Endothelial cell of umbilical vein (primary cell): Measurements from ENCODE around the gene CPZ. TPM values are rescaled to one million over a fixed set of nuclear protein-coding genes. Genes with fewer than 3 reads are reported as not detected.

Experiments used
- BruUV-seq: library from RNA; stranded (reverse); fragments of 400-500 nt; replicated peaks from 2 replicates; lab custom pipeline; 2021; lab: Mats Ljungman, UMichigan
- CTCF ChIA-PET: fragments of 300-600, 350-600 bp; sonication (Branson Sonifier 250); formaldehyde crosslinking; loops from one replicate; lab custom pipeline; 2021; ENCODE audit warnings: antibody characterized with exemption, inconsistent platforms; lab: Charles Lee
- POLR2A ChIA-PET: fragments of 300-600, 350-600 bp; sonication (Branson Sonifier 250); formaldehyde crosslinking; loops from one replicate; lab custom pipeline; 2021; ENCODE audit warnings: antibody characterized with exemption, inconsistent platforms; lab: Charles Lee
- DNase-seq: peaks from one replicate; pipeline ENCODE4 v3.0.0-alpha.2; 2011; ENCODE audit warnings: low read depth, low spot score
- FAIRE-seq: peaks from 2 replicates; lab custom pipeline; 2011; peaks lifted over from hg19 to GRCh38; lab: Jason Lieb, UNC
- H2AFZ ChIP-seq: 2 replicates; pipeline ENCODE4 v1.6.0; 2012; ENCODE audit warnings: low read depth, low read length, control low read depth, inconsistent platforms
- H3K27ac ChIP-seq: 2 replicates; pipeline ENCODE4 v1.5.1; 2011; ENCODE audit warnings: low read depth, mild to moderate bottlenecking, control low read depth, low read length, moderate library complexity; ENCODE audit not compliant: insufficient read depth
- H3K27me3 ChIP-seq, 2 experiments: 2 replicates each; pipeline versions ENCODE4 v1.6.0 to v1.6.1; 2011; ENCODE audit warnings: low read length in 2 of 2, mixed read lengths in 1 of 2; ENCODE audit not compliant: control insufficient read depth in 2 of 2, insufficient read depth in 2 of 2
- H3K36me3 ChIP-seq, 2 experiments: 2 replicates in 1 of 2; 3 replicates in 1 of 2; pipeline ENCODE4 v1.5.1; 2011; ENCODE audit warnings: low read length in 2 of 2, mild to moderate bottlenecking in 1 of 2, moderate library complexity in 1 of 2; ENCODE audit not compliant: control insufficient read depth in 2 of 2, insufficient read depth in 2 of 2; ENCODE audit errors: extremely low read depth in 1 of 2
- H3K4me1 ChIP-seq: 3 replicates; pipeline ENCODE4 v1.5.1; 2011; ENCODE audit warnings: mild to moderate bottlenecking, low read length; ENCODE audit not compliant: control insufficient read depth, insufficient read depth; ENCODE audit errors: extremely low read depth
- H3K4me2 ChIP-seq: 2 replicates; pipeline ENCODE4 v1.6.1; 2011; ENCODE audit warnings: low read length, control low read depth, mixed read lengths; ENCODE audit not compliant: insufficient read depth
- H3K4me3 ChIP-seq, 3 experiments: fragments of 200-600 bp in 1 of 3; sonication (generic), shearing (Covaris generic) in 1 of 3; replicated peaks in 1 of 3; 2 replicates each; pipeline ENCODE4 v1.5.1; 2011 to 2016; ENCODE audit warnings: control low read depth in 3 of 3, low read length in 3 of 3, mild to moderate bottlenecking in 2 of 3, inconsistent platforms in 1 of 3, low read depth in 1 of 3, moderate library complexity in 1 of 3; ENCODE audit not compliant: insufficient read depth in 1 of 3
- H3K79me2 ChIP-seq: 2 replicates; pipeline ENCODE4 v1.6.0; 2012; ENCODE audit warnings: low read length, inconsistent platforms; ENCODE audit not compliant: control insufficient read depth, insufficient read depth
- H3K9ac ChIP-seq: replicated peaks from 2 replicates; pipeline ENCODE3; 2011; ENCODE audit warnings: low read length, control low read depth; ENCODE audit not compliant: insufficient read depth; ENCODE audit errors: extremely low read depth
- H3K9me1 ChIP-seq: replicated peaks from 3 replicates; pipeline ENCODE4 v1.6.0; 2011; ENCODE audit warnings: mild to moderate bottlenecking, low read length; ENCODE audit not compliant: control insufficient read depth, insufficient read depth; ENCODE audit errors: extremely low read depth
- H3K9me3 ChIP-seq: replicated peaks from 2 replicates; pipeline ENCODE4 v1.5.1; 2012; ENCODE audit warnings: low read length, inconsistent platforms; ENCODE audit not compliant: control insufficient read depth, insufficient read depth
- H4K20me1 ChIP-seq: replicated peaks from 2 replicates; pipeline ENCODE3; 2011; ENCODE audit warnings: mild to moderate bottlenecking, low read length; ENCODE audit not compliant: control insufficient read depth, insufficient read depth; ENCODE audit errors: extremely low read depth
- CTCF ChIP-seq, 2 donors: IDR thresholded peaks; 1 replicate in 1 of 2; 2 replicates in 1 of 2; pipeline ENCODE4 v1.5.1; 2011; ENCODE audit warnings: low read length in 2 of 2, mild to moderate bottlenecking in 2 of 2, moderate library complexity in 2 of 2, control low read depth in 1 of 2, inconsistent platforms in 1 of 2, low read depth in 1 of 2; ENCODE audit not compliant: insufficient read depth in 1 of 2; ENCODE audit errors: extremely low read depth in 1 of 2
- FOS ChIP-seq: IDR thresholded peaks from 2 replicates; pipeline ENCODE4 v1.6.1; 2011; ENCODE audit warnings: mild to moderate bottlenecking, low read length, moderate library complexity, borderline replicate concordance; ENCODE audit not compliant: insufficient read depth
- GATA2 ChIP-seq: IDR thresholded peaks from 2 replicates; pipeline ENCODE4 v1.7.0; 2011; ENCODE audit warnings: low read depth, mild to moderate bottlenecking, moderate library complexity, mixed read lengths, low read length; ENCODE audit not compliant: insufficient read length, insufficient read depth
- MYC ChIP-seq: IDR thresholded peaks from one replicate; pipeline ENCODE4 v1.6.1; 2011; ENCODE audit warnings: mild to moderate bottlenecking, low read depth, low read length
- POLR2A ChIP-seq: IDR thresholded peaks from 2 replicates; pipeline ENCODE4 v1.6.1; 2012; ENCODE audit warnings: low read depth, mild to moderate bottlenecking, control low read depth, low read length
- POLR2AphosphoS5 ChIP-seq: IDR thresholded peaks from 2 replicates; pipeline ENCODE4 v1.6.1; 2012; ENCODE audit warnings: low read depth, mild to moderate bottlenecking, control low read depth, low read length, moderate library complexity; ENCODE audit not compliant: insufficient read depth
- dilution Hi-C: fragments of 300-500 bp; cut with MboI; formaldehyde crosslinking; loops from one replicate; pipeline ENCODE4 v1.15.0; 2019; ENCODE audit warnings: low sequenced_read_pairs; ENCODE audit not compliant: extremely low pct_ligation_motif_present
- intact Hi-C: fragments of 100-400 bp; cut with micrococcal nuclease; formaldehyde crosslinking; loops from one replicate; pipeline ENCODE4 v1.10.0; 2022
- polyA plus RNA-seq, 4 experiments: library from polyadenylated mRNA; depleted of rRNA in 3 of 4; stranded (reverse) in 3 of 4; unstranded in 1 of 4; fragments of >200 nt; gene quantifications; 2 replicates each; pipeline versions ENCODE4 v1.2.1 to v1.2.3, GENCODE V29; 2011 to 2012; ENCODE audit warnings: missing spikeins in 1 of 4
- total RNA-seq: library from RNA; stranded (reverse); gene quantifications from 2 replicates; pipeline ENCODE4 v1.2.3, GENCODE V29; 2021

Gene CPZ
- total and polyA plus RNA-seq, 2 donors (not counting 3 experiments of a cell fraction or from before 2014, with no cell fraction given): not detected

- no peak overlapping the region for H3K27ac ChIP-seq
- intact Hi-C loops (no loop called here), dilution Hi-C loops (no loop called here)
- no peak for DNase-seq
- FAIRE-seq: no peak
- no peaks in the 10 kb centered on the region for H3K36me3 ChIP-seq
- H3K9me1 ChIP-seq: no peaks in the 10 kb centered on the region
- CTCF ChIA-PET: interaction anchor here (1.2 kb wide), 1 partner anchor 9 kb away, joined by 4 read pairs; no protein-coding TSS in a partner anchor
- no peak overlapping the region for H2AFZ ChIP-seq
- no peaks in the 10 kb centered on the region for H3K79me2 ChIP-seq
- TF ChIP-seq CTCF (IDR thresholded peaks at IDR 0.05; ENCODE audit: extremely low read depth in 1 of 2, insufficient read depth in 1 of 2, low read depth in 1 of 2, low read length in 2 of 2) (no peak), POLR2AphosphoS5 (no peak), POLR2A (no peak), FOS (no peak), MYC (no peak), GATA2 (no peak)
- H3K4me2 ChIP-seq: no peak overlapping the region
- POLR2A ChIA-PET: no interaction called here
- H3K9me3 ChIP-seq: no peaks in the 10 kb centered on the region
- H3K27me3 ChIP-seq: no peaks in the 10 kb centered on the region
- no peak overlapping the region for H3K4me3 ChIP-seq
- no TSS peak for BruUV-seq
- H3K4me1 ChIP-seq: no peaks in the 10 kb centered on the region
- H3K9ac ChIP-seq: no peak overlapping the region
- no peaks in the 10 kb centered on the region for H4K20me1 ChIP-seq
Observed at GRCh38 chr4:8616831-8617230, 24.3 kb downstream of the CPZ start.
